Uterus (tissue), 4 donors: ENCODE results near the gene KIAA1549. TPM values are rescaled to one million over a fixed set of nuclear protein-coding genes. Genes with fewer than 3 reads are reported as not detected.
"Not testable (repeated sequence)": the region's sequence is repeated elsewhere in the genome, so short reads cannot be mapped to it uniquely, and the experiment has no call there.

Experiments used
- DNase-seq, 2 donors: peaks; one replicate each; pipeline ENCODE4 v3.0.0-alpha.2; 2019 to 2020
- H3K27ac ChIP-seq, 2 donors: fragments of 200-600 bp; sonication (generic); 1 replicate in 1 of 2; 2 replicates in 1 of 2; pipeline ENCODE4 v1.5.1; 2016 to 2018
- H3K27me3 ChIP-seq, 2 donors: fragments of 200-600 bp; sonication (generic); one replicate each; pipeline ENCODE4 v1.5.1; 2018 to 2019; ENCODE audit warnings: control low read depth in 1 of 2
- H3K36me3 ChIP-seq, 2 donors: fragments of 200-600 bp; sonication (generic); one replicate each; pipeline ENCODE4 v1.5.1; 2019; ENCODE audit warnings: control low read depth in 1 of 2
- H3K4me1 ChIP-seq, 2 donors: fragments of 200-600 bp; sonication (generic); one replicate each; pipeline ENCODE4 v1.5.1; 2018 to 2019; ENCODE audit warnings: control low read depth in 1 of 2
- H3K4me3 ChIP-seq, 2 donors: fragments of 200-600 bp; sonication (generic); 1 replicate in 1 of 2; 2 replicates in 1 of 2; pipeline ENCODE4 v1.5.1; 2018 to 2019; ENCODE audit warnings: mild to moderate bottlenecking in 1 of 2
- H3K9me3 ChIP-seq, 2 donors: fragments of 200-600 bp; sonication (generic); one replicate each; pipeline ENCODE4 v1.5.1; 2019; ENCODE audit warnings: control low read depth in 1 of 2
- POLR2A ChIP-seq, 2 donors: fragments of 450-650 bp; IDR thresholded peaks; one replicate each; pipeline ENCODE4 v1.6.1; 2016; ENCODE audit warnings: antibody characterized with exemption in 2 of 2, mild to moderate bottlenecking in 1 of 2, moderate library complexity in 1 of 2
- intact Hi-C: fragments of 100-400 bp; cut with DNase I; formaldehyde crosslinking; loops from one replicate; pipeline ENCODE4 v1.15.1; 2023; ENCODE audit warnings: low total_unique reads
- total RNA-seq, 4 donors: library from RNA; depleted of rRNA in 3 of 4; stranded (reverse); fragments of >200 nt in 3 of 4; gene quantifications; one replicate each; pipeline versions ENCODE4 v1.1.0 to v1.2.4, GENCODE V29; 2014 to 2023
- TF ChIP-seq, protein P1 (sequence below), 4 experiments: fragments of 200-600 bp in 2 of 4; fragments of 450-650 bp in 2 of 4; sonication (generic) in 2 of 4; IDR thresholded peaks; one replicate each; pipeline ENCODE4 v1.5.1; 2016 to 2019; ENCODE audit warnings: antibody characterized with exemption in 4 of 4, mild to moderate bottlenecking in 2 of 4, moderate library complexity in 1 of 4
- donor health status: DM: yes; HTN: yes; CAD: no.

The KIAA1549 gene
- total RNA-seq, 4 donors from 2014 or later, result 1.2 to 8.6 (median 3.8) TPM

DNA sequence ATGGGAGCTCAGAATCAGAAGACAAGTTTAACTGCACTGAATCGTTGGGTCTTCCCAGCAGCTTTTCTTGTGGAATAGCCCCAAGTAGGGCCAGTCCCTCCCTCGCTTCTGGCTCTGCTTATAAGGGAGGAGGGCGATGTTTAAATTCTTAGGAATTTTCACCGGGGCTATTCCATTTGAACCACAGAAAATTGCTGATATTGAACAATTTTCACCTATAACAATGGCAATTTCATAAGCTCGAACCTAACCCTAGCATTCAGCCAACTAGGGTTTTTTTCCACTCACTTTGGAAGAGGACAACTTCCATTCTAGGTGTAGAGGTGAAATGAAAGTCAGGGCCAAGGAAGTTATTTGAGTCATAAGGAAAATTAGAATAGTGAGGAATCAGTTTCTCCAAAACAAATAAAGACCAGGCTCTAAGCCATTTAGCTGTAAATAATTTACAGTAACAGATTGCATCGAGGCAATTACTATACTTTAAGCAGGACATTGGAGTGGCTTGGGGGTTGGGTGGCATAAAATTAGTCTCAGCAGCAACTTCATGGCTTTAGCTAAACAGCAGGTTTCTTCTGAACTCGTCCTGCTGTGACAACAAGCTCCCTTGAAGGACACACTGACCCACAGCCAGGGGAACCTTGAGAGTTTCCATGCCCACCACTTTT lies 181.7 kb downstream of the KIAA1549 start:
- Histone ChIP-seq H3K27me3 (no peaks in the 10 kb centered on the region), H3K27ac (no peak overlapping the region), H3K4me1 (no peaks in the 10 kb centered on the region), H3K36me3 (no peaks in the 10 kb centered on the region), H3K4me3 (no peak overlapping the region), H3K9me3 (no peaks in the 10 kb centered on the region)
- no peak for DNase-seq
- intact Hi-C loops, result no loop called here
- TF ChIP-seq, protein P1, sequence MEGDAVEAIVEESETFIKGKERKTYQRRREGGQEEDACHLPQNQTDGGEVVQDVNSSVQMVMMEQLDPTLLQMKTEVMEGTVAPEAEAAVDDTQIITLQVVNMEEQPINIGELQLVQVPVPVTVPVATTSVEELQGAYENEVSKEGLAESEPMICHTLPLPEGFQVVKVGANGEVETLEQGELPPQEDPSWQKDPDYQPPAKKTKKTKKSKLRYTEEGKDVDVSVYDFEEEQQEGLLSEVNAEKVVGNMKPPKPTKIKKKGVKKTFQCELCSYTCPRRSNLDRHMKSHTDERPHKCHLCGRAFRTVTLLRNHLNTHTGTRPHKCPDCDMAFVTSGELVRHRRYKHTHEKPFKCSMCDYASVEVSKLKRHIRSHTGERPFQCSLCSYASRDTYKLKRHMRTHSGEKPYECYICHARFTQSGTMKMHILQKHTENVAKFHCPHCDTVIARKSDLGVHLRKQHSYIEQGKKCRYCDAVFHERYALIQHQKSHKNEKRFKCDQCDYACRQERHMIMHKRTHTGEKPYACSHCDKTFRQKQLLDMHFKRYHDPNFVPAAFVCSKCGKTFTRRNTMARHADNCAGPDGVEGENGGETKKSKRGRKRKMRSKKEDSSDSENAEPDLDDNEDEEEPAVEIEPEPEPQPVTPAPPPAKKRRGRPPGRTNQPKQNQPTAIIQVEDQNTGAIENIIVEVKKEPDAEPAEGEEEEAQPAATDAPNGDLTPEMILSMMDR (IDR thresholded peaks at IDR 0.05), result no peak
- TF ChIP-seq POLR2A (IDR thresholded peaks at IDR 0.05), result no peak

DNA sequence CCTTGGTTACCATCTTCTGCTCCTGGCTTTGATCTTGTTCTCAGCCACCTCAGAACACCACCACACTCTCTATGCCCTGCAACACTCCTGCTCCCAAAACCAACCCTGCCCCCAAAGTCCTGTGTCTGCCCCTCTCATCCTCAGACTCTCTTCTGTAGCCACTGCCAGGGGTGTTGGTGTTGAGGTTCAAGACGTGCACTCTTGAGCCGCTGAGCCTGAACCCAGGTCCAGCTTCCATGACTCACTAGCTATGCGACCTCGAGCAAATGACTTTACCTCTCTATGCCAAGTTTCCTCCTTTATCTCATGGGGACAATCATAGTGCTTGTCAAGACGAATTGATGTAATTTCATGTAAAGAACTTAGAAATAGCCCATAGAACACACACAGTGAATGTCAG lies 182.4 kb downstream of the KIAA1549 start:
- intact Hi-C loops, result no loop called here
- no peak for TF ChIP-seq POLR2A (IDR thresholded peaks at IDR 0.05)
- TF ChIP-seq, protein P1 (IDR thresholded peaks at IDR 0.05), result no peak
- Histone ChIP-seq H3K36me3 (no peaks in the 10 kb centered on the region), H3K27me3 (no peaks in the 10 kb centered on the region), H3K4me3 (no peak overlapping the region), H3K9me3 (no peaks in the 10 kb centered on the region), H3K27ac (no peak overlapping the region), H3K4me1 (no peaks in the 10 kb centered on the region)
- DNase-seq, result no peak

DNA sequence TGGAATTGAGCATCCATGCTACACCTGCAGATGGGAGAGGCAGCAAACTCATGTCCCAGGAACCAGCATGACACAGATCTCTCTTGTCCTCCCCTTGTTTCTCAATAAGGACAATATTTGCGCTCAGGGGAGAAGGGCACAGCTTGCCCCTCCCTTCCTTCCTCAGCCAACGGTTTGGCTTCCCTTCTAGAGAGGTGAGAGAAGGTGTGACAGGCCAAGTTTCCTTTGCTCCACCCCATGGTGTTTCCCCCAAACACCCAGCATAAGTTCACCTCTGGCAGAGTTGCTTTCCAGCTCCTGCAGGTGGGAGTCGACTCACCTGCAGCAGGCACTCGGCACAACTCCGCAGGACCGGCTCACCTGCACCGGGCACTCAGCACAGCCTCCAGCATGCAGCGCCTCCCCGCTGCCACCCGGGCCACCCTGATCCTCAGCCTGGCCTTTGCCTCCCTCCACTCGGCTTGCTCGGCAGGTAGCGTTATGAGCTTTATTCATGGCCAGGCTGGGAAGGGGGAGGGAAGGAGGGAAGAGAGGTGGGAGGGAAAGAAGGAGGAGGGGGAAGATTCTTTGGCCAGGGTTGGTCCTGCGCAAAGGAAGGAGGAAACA lies 183.4 kb downstream of the KIAA1549 start, which contains the start of the genes ATP6V0A4 and TMEM213:
Gene ATP6V0A4 (minus strand): TSS at position 482 of the 606 bp plus-strand sequence. CDS start 26,949 bp downstream, outside the sequence.
Gene TMEM213 (plus strand): TSS at position 280 of the 606 bp plus-strand sequence. CDS start 111 bp downstream, at position 391.
- no peaks in the 10 kb centered on the region for H3K9me3 ChIP-seq
- no peaks in the 10 kb centered on the region for H3K4me1 ChIP-seq
- TF ChIP-seq, protein P1 (IDR thresholded peaks at IDR 0.05), result no peak
- TF ChIP-seq POLR2A (IDR thresholded peaks at IDR 0.05), result no peak
- no peaks in the 10 kb centered on the region for H3K27me3 ChIP-seq
- no peaks in the 10 kb centered on the region for H3K36me3 ChIP-seq
- intact Hi-C loops, result no loop called here
- no peak for DNase-seq
- H3K27ac ChIP-seq, result no peak within 1 kb of the TSS
- no peak within 1 kb of the TSS for H3K4me3 ChIP-seq

DNA sequence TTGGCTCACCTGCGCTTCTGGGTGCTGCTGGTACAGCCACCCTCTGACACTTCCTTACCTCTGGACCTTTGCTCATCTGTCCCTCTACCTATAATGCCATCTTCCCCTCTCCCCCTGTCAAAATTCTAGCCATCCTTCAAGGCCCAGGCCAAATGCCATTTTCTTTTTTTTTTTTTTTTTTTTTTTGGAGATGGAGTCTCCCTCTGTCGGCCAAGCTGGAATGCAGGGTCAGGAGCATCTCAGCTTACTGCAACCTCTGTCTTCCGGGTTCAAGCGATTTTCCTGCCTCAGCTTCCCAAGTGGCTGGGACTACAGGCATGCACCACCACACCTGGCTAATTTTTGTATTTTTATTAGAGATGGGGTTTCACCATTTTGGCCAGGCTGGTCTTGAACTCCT lies 184.1 kb downstream of the KIAA1549 start:
- H3K27ac ChIP-seq, intact Hi-C loops, H3K27me3 ChIP-seq, H3K36me3 ChIP-seq, H3K4me1 ChIP-seq, DNase-seq, H3K4me3 ChIP-seq, H3K9me3 ChIP-seq: not testable (repeated sequence)

DNA sequence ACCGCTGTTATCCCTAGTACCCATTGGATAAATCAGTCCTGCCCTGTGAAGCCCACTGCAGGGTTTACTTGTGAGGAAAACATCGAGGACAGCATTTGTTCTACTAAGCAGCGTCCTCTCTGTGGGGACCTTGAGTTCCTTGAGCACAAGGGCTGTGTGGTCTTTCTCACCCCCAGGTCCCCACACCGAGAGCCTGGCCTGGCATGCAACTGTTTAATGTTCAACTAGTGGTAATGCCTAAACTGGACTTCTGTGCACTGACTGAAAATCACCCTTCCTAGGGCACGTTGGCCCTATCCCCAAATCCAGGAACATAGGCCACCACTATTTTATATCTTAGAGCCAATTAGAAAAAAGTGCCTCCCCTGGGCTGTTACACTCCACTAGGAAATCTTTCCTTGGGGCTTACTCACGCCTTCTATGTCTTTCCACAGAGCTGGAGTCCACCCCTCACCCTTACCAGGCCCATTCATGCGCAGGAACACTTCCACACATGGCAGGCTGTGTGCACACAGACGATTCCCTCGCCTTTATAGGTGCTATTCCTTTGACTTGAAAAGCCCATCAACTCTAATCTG lies 185.1 kb downstream of the KIAA1549 start:
- intact Hi-C loops, result no loop called here
- no peak for TF ChIP-seq POLR2A (IDR thresholded peaks at IDR 0.05)
- TF ChIP-seq, protein P1 (IDR thresholded peaks at IDR 0.05), result no peak
- Histone ChIP-seq H3K9me3 (no peaks in the 10 kb centered on the region), H3K36me3 (no peaks in the 10 kb centered on the region), H3K27ac (no peak overlapping the region), H3K27me3 (no peaks in the 10 kb centered on the region), H3K4me1 (no peaks in the 10 kb centered on the region), H3K4me3 (no peak overlapping the region)
- no peak for DNase-seq
